ENCODE measurements around the gene DUSP8.

DNA sequence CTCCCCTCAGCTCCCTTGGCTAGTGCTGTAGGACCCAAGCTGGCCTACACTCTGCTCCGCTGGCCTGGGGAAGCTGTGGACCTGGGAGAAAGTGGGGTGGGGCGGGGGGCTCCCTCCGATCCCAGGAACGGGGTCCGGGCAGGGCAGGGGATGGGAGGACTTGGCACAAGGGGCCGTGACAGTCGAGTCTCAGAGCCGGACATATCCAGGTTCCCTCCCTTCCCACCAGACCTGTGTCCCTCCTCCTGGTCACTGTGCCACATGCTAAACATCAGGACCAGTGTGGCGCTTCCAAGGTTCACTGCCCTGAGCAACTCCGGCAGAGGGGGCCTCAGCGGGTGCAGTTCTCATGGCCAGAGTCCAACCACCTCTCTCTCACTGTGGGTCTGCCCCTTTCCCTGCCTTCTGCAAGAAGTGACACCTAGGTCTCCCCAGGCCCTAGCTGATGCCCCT lies 2.0 kb downstream of the DUSP8 start:
- TF ChIP-seq CTCF (IDR thresholded peaks at IDR 0.05) (no peak), ZFX (IDR thresholded peaks at IDR 0.05; ENCODE audit: borderline replicate concordance) (no peak)

Measured in 22Rv1 (cell line).